Small intestine (tissue), 7 donors: ENCODE data around the gene ZNF516. TPM values are rescaled to one million over a fixed set of nuclear protein-coding genes. Genes with fewer than 3 reads are reported as not detected.

Experiments used
- DNase-seq, 2 donors: peaks; one replicate each; pipeline versions ENCODE4 v3.0.0 to v3.0.0-alpha.2; 2013
- FAIRE-seq: peaks from 2 replicates; lab custom pipeline; 2012; peaks lifted over from hg19 to GRCh38; lab: Jason Lieb, UNC
- H3K27ac ChIP-seq, 3 donors: one replicate each; pipeline ENCODE4 v1.5.1; 2013; ENCODE audit warnings: low read length in 2 of 3, mild to moderate bottlenecking in 2 of 3, control low read depth in 1 of 3, inconsistent platforms in 1 of 3, low read depth in 1 of 3, moderate library complexity in 1 of 3
- H3K27me3 ChIP-seq, 3 donors: one replicate each; pipeline ENCODE4 v1.6.1; 2013; ENCODE audit warnings: low read length in 3 of 3, inconsistent platforms in 1 of 3; ENCODE audit not compliant: control insufficient read depth in 3 of 3, insufficient read depth in 3 of 3
- H3K36me3 ChIP-seq, 3 donors: one replicate each; pipeline ENCODE4 v1.6.1; 2013; ENCODE audit warnings: low read length in 3 of 3, inconsistent platforms in 1 of 3, low read depth in 1 of 3, mild to moderate bottlenecking in 1 of 3, moderate library complexity in 1 of 3; ENCODE audit not compliant: control insufficient read depth in 3 of 3, insufficient read depth in 2 of 3
- H3K4me1 ChIP-seq, 3 donors: one replicate each; pipeline ENCODE4 v1.6.1; 2013; ENCODE audit warnings: low read length in 2 of 3, inconsistent platforms in 1 of 3, low read depth in 1 of 3, mild to moderate bottlenecking in 1 of 3, moderate library complexity in 1 of 3; ENCODE audit not compliant: control insufficient read depth in 3 of 3, insufficient read depth in 2 of 3
- H3K4me3 ChIP-seq, 3 donors: one replicate each; pipeline ENCODE4 v1.5.1; 2013; ENCODE audit warnings: low read length in 3 of 3, control low read depth in 1 of 3, inconsistent platforms in 1 of 3, low read depth in 1 of 3, mild to moderate bottlenecking in 1 of 3, moderate library complexity in 1 of 3
- H3K9me3 ChIP-seq, 2 donors: one replicate each; pipeline ENCODE4 v1.6.1; 2013; ENCODE audit warnings: low read depth in 1 of 2, low read length in 1 of 2; ENCODE audit not compliant: control insufficient read depth in 2 of 2, insufficient read depth in 1 of 2
- WGBS, 3 donors: extraction: QIAGEN DNeasy Blood & Tissue Kit; methylation state at CpG; one replicate each; pipeline ENCODE4 v1.1.7; 2013; 5-methylcytosine and 5-hydroxymethylcytosine counted together
- polyA plus RNA-seq, 4 donors: library from polyadenylated mRNA; stranded (reverse) in 3 of 4; unstranded in 1 of 4; fragments of 200-250 nt in 3 of 4; fragments of 120-200 nt in 1 of 4; gene quantifications; one replicate each; pipeline versions ENCODE4 v1.2.1 to v1.2.3, GENCODE V29; 2013
- donor health status: healthy with polysubstance abuse.
- donor health status: control.
- donor health status: control.
- donor health status: Bipolar disorder and iron deficiency.
- donor health status: healthy.

ZNF516 gene
- polyA plus RNA-seq, 4 donors: 4.6 to 15.9 (median 6.5) TPM

GRCh38 chr18:76490670-76491472 is 4.2 kb downstream of the ZNF516 start:
- Histone ChIP-seq H3K36me3 (no peaks in the 10 kb centered on the region), H3K9me3 (no peaks in the 10 kb centered on the region), H3K4me3 (peak overlapping the region; percentile 61 to 74 (median 71)), H3K27ac (peak overlapping the region; percentile 58 to 84 (median 73)), H3K4me1 (peaks cover 0 to 16% (median 2%) of the 10 kb centered on the region in 3 donors), H3K27me3 (no peaks in the 10 kb centered on the region)
- 1 to 2% (median 1%) methylated on average over 33 to 73 of the region's 73 CpGs for WGBS, 3 donors
- DNase-seq (peak; percentile 72 to 83), FAIRE-seq (no peak)

GRCh38 chr18:76490033-76490432 is 5.0 kb downstream of the ZNF516 start:
- FAIRE-seq: no peak
- H3K27ac ChIP-seq: no peak overlapping the region

DNA sequence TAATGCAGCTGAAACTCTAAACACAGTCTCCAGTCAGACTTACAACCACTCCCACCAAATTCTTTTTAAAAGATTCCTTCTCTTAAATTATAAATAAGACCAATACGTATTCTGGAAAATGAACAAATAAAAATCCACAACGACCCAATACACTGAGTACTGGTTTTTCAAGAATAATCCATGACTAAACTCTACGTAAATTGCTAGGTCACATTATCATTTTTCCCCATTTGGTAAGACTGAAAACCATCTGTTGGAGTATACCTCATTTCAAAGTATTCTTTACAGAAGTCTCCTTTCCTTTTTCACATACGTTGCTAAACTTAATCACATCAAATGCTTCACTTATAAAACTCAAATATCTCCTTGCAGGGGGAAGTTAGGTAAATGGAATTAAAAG is 6.0 kb downstream of the ZNF516 start:
- Histone ChIP-seq H3K27me3 (no peaks in the 10 kb centered on the region), H3K36me3 (peaks cover 0 to 2% (median 0%) of the 10 kb centered on the region in 3 donors), H3K4me3 (no peak overlapping the region), H3K4me1 (peaks cover 2 to 20% (median 3%) of the 10 kb centered on the region in 3 donors), H3K9me3 (no peaks in the 10 kb centered on the region), H3K27ac (no peak overlapping the region)
- DNase-seq (no peak), FAIRE-seq (no peak)
- 58 to 65% (median 59%) methylated on average over 4 of the region's 4 CpGs for WGBS, 3 donors

More at GRCh38 chr18:76490033-76490432, 5.0 kb downstream of the ZNF516 start:
- H3K36me3 ChIP-seq: peaks cover 0 to 2% (median 0%) of the 10 kb centered on the region in 3 donors
- WGBS, 3 donors: 60 to 65% (median 62%) methylated on average over 5 of the region's 5 CpGs
- peaks cover 0 to 16% (median 2%) of the 10 kb centered on the region in 3 donors for H3K4me1 ChIP-seq
- H3K27me3 ChIP-seq: no peaks in the 10 kb centered on the region
- H3K9me3 ChIP-seq: no peaks in the 10 kb centered on the region
- H3K4me3 ChIP-seq: peak overlapping the region in 1 of 3 donors; percentile 71
- no peak for DNase-seq

- Histone ChIP-seq H3K27me3 (no peaks in the 10 kb centered on the region), H3K4me3 (no peak overlapping the region), H3K9me3 (no peaks in the 10 kb centered on the region), H3K4me1 (peaks cover 2 to 28% (median 8%) of the 10 kb centered on the region in 3 donors), H3K27ac (peak overlapping the region in 1 of 3 donors; percentile 19), H3K36me3 (peaks cover 0 to 2% (median 0%) of the 10 kb centered on the region in 3 donors)
- FAIRE-seq (no peak), DNase-seq (peak in 1 of 2 donors; percentile 24)
- WGBS, 3 donors: 35 to 38% (median 37%) methylated on average over 9 of the region's 9 CpGs
These were observed 6.9 kb downstream of the ZNF516 start for GRCh38 chr18:76488190-76488589.

DNA sequence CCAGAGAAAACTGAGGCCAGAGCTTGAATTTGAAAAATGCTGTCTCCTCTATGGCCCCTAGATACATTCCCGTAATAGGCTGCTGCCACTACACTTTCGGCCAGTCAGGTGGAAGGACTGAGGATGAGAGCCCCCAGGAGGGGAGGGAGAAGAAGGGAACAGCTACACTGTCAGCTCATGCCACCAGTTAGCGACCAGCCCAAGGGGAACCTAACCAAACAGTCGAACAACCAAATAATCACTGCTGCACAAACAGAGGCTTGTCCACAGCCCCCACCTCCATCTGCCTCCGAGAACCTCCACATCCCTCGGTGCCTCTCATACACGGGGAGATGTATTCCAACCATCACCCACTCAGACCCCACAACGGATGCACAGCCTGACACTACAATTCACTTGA is 7.3 kb downstream of the ZNF516 start:
- no peak overlapping the region for H3K4me3 ChIP-seq
- peak overlapping the region in 1 of 3 donors; percentile 19 for H3K27ac ChIP-seq
- peaks cover 2 to 32% (median 8%) of the 10 kb centered on the region in 3 donors for H3K4me1 ChIP-seq
- DNase-seq (no peak), FAIRE-seq (no peak)
- WGBS, 3 donors: 70 to 80% (median 74%) methylated on average over 8 of the region's 8 CpGs
- H3K27me3 ChIP-seq: no peaks in the 10 kb centered on the region
- H3K9me3 ChIP-seq: no peaks in the 10 kb centered on the region
- H3K36me3 ChIP-seq: peaks cover 0 to 2% (median 0%) of the 10 kb centered on the region in 3 donors

DNA sequence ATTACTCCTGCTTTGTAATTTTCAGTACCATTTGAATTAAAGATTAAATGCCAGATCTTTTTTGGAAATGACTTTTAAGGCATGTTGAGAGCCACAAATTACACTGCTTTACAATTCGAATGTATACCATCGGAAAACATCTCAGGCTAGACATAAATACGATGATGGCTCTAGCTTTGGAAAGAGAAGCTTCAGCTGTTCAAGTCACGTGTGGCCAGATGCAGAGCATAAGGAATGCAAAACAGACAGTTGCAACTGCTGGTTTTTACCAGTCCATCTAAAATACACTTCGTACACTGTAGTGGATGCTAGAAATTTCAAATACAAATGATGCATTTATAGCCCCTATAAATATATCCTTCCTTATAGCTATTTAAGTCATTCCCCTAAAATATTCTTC is 8.0 kb downstream of the ZNF516 start:
- no peaks in the 10 kb centered on the region for H3K27me3 ChIP-seq
- peaks cover 2 to 39% (median 8%) of the 10 kb centered on the region in 3 donors for H3K4me1 ChIP-seq
- H3K27ac ChIP-seq: no peak overlapping the region
- H3K36me3 ChIP-seq: peaks cover 0 to 5% (median 0%) of the 10 kb centered on the region in 3 donors
- H3K9me3 ChIP-seq: no peaks in the 10 kb centered on the region
- WGBS, 3 donors: 70 to 85% (median 84%) methylated on average over 5 of the region's 5 CpGs
- FAIRE-seq (no peak), DNase-seq (no peak)
- no peak overlapping the region for H3K4me3 ChIP-seq

DNA sequence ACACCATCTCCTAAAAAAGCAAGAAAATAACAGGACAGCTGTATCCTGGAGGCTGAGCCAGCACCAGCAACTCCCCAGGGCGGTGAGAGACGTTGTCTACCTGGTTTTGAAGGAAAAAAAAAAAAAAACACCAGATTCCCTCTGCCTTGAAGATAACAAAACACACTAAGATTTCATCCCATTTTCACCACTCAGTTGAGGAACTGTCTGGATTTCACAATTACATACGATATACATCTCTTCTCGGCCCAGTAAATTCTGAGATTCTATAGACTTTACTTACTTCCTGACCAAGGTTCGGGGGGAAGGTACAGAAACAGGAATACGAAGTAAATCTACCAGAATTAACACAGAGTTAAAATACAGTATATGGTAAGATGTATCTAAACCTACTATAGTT is 8.5 kb downstream of the ZNF516 start:
- no peak for DNase-seq
- Histone ChIP-seq H3K27ac (no peak overlapping the region), H3K4me1 (peaks cover 2 to 41% (median 8%) of the 10 kb centered on the region in 3 donors), H3K27me3 (no peaks in the 10 kb centered on the region), H3K4me3 (no peak overlapping the region), H3K36me3 (peaks cover 0 to 5% (median 0%) of the 10 kb centered on the region in 3 donors), H3K9me3 (no peaks in the 10 kb centered on the region)
- WGBS, 3 donors: 75 to 77% (median 77%) methylated on average over 6 of the region's 6 CpGs
- no peak for FAIRE-seq

DNA sequence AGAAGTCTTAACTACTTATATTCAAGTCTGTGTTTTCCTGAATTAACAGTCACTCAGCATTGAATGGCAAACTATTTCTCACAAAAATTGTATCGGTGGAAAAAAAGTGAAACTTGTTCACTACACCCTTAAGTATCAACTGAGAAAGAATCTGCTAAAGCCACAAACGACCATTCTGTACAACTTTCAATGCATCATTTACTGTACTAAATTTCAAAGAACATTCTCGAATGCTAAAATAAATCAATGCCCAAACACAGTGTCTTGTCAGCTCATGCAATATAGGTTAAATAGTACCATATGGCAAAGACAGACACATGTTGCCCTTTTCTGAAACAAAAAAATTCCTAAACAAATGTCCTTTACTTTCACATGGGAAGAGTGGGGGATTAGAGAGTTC is 9.0 kb downstream of the ZNF516 start:
- DNase-seq: no peak
- H3K27ac ChIP-seq: no peak overlapping the region
- H3K27me3 ChIP-seq: no peaks in the 10 kb centered on the region
- H3K9me3 ChIP-seq: no peaks in the 10 kb centered on the region
- no peak for FAIRE-seq
- H3K4me3 ChIP-seq: no peak overlapping the region
- peaks cover 0 to 9% (median 0%) of the 10 kb centered on the region in 3 donors for H3K36me3 ChIP-seq
- peaks cover 2 to 41% (median 8%) of the 10 kb centered on the region in 3 donors for H3K4me1 ChIP-seq
- WGBS, 3 donors: 70 to 80% (median 70%) methylated on average over 3 of the region's 3 CpGs
